Mononuclear cell (primary cell): ENCODE measurements around the gene HNF1A. TPM values are rescaled to one million over a fixed set of nuclear protein-coding genes. Genes with fewer than 3 reads are reported as not detected.

Experiments
- H3K27me3 ChIP-seq: 2 replicates; pipeline ENCODE4 v1.6.0; 2011; ENCODE audit warnings: low read length, control low read depth; ENCODE audit not compliant: insufficient read depth
- H3K4me1 ChIP-seq: 2 replicates; pipeline ENCODE4 v1.5.1; 2011; ENCODE audit warnings: mild to moderate bottlenecking, low read length, control low read depth; ENCODE audit not compliant: insufficient read depth
- H3K4me3 ChIP-seq: 2 replicates; pipeline ENCODE4 v1.5.1; 2011; ENCODE audit warnings: mild to moderate bottlenecking, low read length, moderate library complexity
- H3K9me3 ChIP-seq: 2 replicates; pipeline ENCODE4 v1.5.1; 2011; ENCODE audit warnings: low read depth, mild to moderate bottlenecking, control low read depth, low read length
- total RNA-seq: library from RNA; depleted of rRNA; stranded (reverse); fragments of >200 nt; gene quantifications from one replicate; pipeline ENCODE4 v1.2.3, GENCODE V29; 2012

HNF1A gene
- total RNA-seq, 1 donor = not detected

- Histone ChIP-seq H3K9me3 (no peaks in the 10 kb centered on the region), H3K27me3 (no peaks in the 10 kb centered on the region), H3K4me3 (no peak overlapping the region), H3K4me1 (peaks cover 11% of the 10 kb centered on the region)
Observed at GRCh38 chr12:120971299-120972180, 6.8 kb upstream of the HNF1A start.

- no peaks in the 10 kb centered on the region for H3K27me3 ChIP-seq
- peaks cover 11% of the 10 kb centered on the region for H3K4me1 ChIP-seq
- no peak overlapping the region for H3K4me3 ChIP-seq
- no peaks in the 10 kb centered on the region for H3K9me3 ChIP-seq
Observed at GRCh38 chr12:120972870-120973543, 5.3 kb upstream of the HNF1A start.

DNA sequence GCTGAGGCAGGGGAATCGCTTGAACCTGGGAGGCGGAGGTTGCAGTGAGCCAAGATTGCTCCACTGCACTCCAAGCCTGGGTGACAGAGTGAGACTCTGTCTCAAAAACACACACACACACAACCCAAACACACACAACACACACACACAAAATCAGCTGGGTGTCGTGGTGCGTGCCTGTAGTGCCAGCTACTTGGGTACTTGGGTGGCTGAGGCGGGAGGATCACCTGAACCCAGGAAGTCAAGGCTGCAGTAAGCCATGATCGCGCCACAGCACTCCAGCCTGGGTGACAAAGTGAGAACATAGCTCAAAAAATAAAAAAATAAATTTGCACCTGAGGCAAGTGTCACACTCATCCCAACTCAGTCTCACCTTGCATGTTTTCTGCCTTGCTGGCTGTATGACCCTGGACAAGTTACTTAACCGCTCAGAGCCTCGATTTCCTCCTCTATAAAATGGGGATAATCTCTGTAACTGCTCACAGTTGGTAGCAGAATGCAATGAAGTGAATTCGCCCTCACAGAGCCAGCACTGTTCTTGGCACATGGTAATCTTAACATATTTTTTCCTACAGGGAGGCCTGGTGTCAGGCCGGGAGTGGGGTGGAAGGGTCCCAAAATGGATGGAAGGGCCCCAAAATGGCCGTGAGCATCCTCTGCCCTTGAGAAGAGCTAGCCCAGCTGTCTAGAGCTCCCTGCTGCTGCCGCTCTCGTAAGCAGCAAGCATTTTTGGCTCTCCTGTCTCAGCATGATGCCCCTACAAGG lies 630 bp upstream of the HNF1A start:
- no peaks in the 10 kb centered on the region for H3K4me1 ChIP-seq
- H3K4me3 ChIP-seq = no peak overlapping the region

DNA sequence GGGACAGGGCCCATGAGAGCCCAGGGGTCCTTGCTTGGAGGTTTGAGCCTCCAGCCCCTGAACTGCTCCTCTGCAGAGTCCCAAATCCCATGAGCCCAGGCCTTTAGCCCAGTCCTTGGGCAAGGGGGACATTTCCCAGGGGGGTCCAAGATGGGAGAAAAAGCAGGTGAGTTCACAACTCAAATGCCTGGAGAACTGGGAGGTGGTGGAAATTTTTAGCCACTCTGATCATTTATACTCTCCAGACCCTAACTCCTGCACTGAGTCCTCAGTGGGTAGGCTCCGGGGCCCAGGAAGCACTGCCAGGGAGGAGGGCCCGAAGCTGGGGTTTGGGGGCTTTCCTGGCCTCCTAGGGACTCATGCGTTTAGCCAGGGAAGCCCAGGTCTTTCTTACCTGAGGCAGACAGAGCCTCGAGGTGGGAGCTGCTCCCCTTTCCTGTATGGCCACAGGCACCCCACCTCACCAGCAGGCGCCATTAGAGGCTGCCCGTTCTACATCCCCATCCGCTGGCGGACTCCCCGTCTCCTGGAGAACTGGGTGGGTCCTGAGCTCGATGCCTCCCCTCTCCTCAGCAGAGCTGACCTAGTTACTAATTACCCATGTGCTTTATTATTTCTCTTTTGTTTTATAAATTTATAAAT lies 998 bp downstream of the HNF1A start:
- H3K9me3 ChIP-seq = no peaks in the 10 kb centered on the region

More for the DNA sequence above, 630 bp upstream of the HNF1A start:
- no peaks in the 10 kb centered on the region for H3K9me3 ChIP-seq
- no peaks in the 10 kb centered on the region for H3K27me3 ChIP-seq

GRCh38 chr12:120979862-120980696 lies 1.7 kb downstream of the HNF1A start:
- no peak overlapping the region for H3K4me3 ChIP-seq
- no peaks in the 10 kb centered on the region for H3K9me3 ChIP-seq
- no peaks in the 10 kb centered on the region for H3K27me3 ChIP-seq
- H3K4me1 ChIP-seq = no peaks in the 10 kb centered on the region

More for the DNA sequence above, 998 bp downstream of the HNF1A start:
- Histone ChIP-seq H3K4me1 (no peaks in the 10 kb centered on the region), H3K4me3 (no peak overlapping the region), H3K27me3 (no peaks in the 10 kb centered on the region)

GRCh38 chr12:120980800-120981368 lies 2.5 kb downstream of the HNF1A start:
- no peak overlapping the region for H3K4me3 ChIP-seq
- no peaks in the 10 kb centered on the region for H3K27me3 ChIP-seq
- no peaks in the 10 kb centered on the region for H3K4me1 ChIP-seq
- H3K9me3 ChIP-seq = no peaks in the 10 kb centered on the region

- Histone ChIP-seq H3K4me3 (no peak overlapping the region), H3K4me1 (no peaks in the 10 kb centered on the region), H3K9me3 (no peaks in the 10 kb centered on the region), H3K27me3 (no peaks in the 10 kb centered on the region)
Observed at GRCh38 chr12:120981407-120981941, 3.1 kb downstream of the HNF1A start.

DNA sequence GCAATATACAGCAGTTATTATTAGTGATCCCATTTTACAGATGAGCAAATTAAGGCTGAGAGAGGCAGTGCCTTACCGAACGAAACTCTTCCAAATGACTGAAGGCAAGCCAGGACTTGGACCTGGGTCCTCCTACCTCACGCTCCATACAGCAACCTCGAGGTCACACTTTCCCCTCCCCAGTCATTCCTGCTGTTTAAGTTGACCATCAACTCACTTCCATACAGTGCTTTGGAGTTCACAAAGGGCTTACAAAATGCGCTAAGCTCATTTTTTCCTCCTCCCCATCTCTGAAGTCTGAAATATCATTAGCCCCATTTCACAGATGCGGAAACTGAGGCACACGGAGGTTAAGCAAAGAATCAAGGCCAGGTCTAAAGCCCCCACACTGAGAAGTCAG lies 4.3 kb downstream of the HNF1A start:
- no peaks in the 10 kb centered on the region for H3K9me3 ChIP-seq
- no peaks in the 10 kb centered on the region for H3K4me1 ChIP-seq
- no peak overlapping the region for H3K4me3 ChIP-seq
- no peaks in the 10 kb centered on the region for H3K27me3 ChIP-seq

GRCh38 chr12:120983759-120984158 lies 5.4 kb downstream of the HNF1A start:
- Histone ChIP-seq H3K27me3 (no peaks in the 10 kb centered on the region), H3K4me1 (no peaks in the 10 kb centered on the region), H3K9me3 (no peaks in the 10 kb centered on the region), H3K4me3 (no peak overlapping the region)

GRCh38 chr12:120984351-120984898 lies 6.1 kb downstream of the HNF1A start:
- Histone ChIP-seq H3K4me3 (no peak overlapping the region), H3K4me1 (no peaks in the 10 kb centered on the region), H3K27me3 (no peaks in the 10 kb centered on the region), H3K9me3 (no peaks in the 10 kb centered on the region)

DNA sequence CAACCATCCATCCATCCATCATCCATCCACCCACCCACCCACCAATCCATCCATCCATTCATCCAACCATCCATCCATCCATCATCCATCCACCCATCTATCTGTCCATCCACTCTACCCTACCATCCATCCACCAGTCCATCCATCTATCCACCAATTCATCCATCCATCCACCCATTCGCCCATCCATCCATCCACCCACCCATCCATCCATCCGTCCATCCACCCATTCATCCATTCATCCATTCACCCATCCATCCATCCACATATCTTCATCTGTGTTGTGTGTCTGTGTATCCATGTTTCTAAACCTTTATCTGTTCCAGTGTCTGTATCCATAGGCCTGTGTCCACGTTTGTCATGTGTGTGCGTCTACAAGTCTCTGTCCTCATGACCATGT lies 9.9 kb downstream of the HNF1A start:
- no peaks in the 10 kb centered on the region for H3K27me3 ChIP-seq
- H3K9me3 ChIP-seq = no peaks in the 10 kb centered on the region
- no peak overlapping the region for H3K4me3 ChIP-seq
- H3K4me1 ChIP-seq = no peaks in the 10 kb centered on the region

DNA sequence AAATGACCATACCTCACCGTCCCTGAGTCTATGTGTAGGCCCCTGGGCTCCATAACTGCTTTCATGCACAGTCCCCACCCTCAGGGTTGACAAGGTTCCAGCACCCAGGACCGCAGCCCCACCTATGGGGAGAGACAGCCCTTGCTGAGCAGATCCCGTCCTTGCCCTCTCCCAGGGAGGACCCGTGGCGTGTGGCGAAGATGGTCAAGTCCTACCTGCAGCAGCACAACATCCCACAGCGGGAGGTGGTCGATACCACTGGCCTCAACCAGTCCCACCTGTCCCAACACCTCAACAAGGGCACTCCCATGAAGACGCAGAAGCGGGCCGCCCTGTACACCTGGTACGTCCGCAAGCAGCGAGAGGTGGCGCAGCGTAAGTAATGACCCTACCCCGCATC lies 10.3 kb downstream of the HNF1A start:
- no peaks in the 10 kb centered on the region for H3K27me3 ChIP-seq
- no peak overlapping the region for H3K4me3 ChIP-seq
- H3K4me1 ChIP-seq = no peaks in the 10 kb centered on the region

GRCh38 chr12:120989687-120990086 lies 11.3 kb downstream of the HNF1A start:
- H3K27me3 ChIP-seq = no peaks in the 10 kb centered on the region
- H3K4me3 ChIP-seq = no peak overlapping the region
- no peaks in the 10 kb centered on the region for H3K4me1 ChIP-seq
- no peaks in the 10 kb centered on the region for H3K9me3 ChIP-seq

More for the DNA sequence above, 10.3 kb downstream of the HNF1A start:
- no peaks in the 10 kb centered on the region for H3K9me3 ChIP-seq
